Endothelial cell of umbilical vein (primary cell): ENCODE results near the gene SP3.

Experiments used
- EZH2 ChIP-seq: IDR thresholded peaks from 2 replicates; pipeline ENCODE4 v1.6.1; 2012; ENCODE audit warnings: borderline replicate concordance, low read depth, mild to moderate bottlenecking, moderate library complexity, low read length, inconsistent platforms; ENCODE audit not compliant: severe bottlenecking
- MYC ChIP-seq: IDR thresholded peaks from one replicate; pipeline ENCODE4 v1.6.1; 2011; ENCODE audit warnings: mild to moderate bottlenecking, low read depth, low read length
- POLR2A ChIP-seq: IDR thresholded peaks from 2 replicates; pipeline ENCODE4 v1.6.1; 2012; ENCODE audit warnings: low read depth, mild to moderate bottlenecking, control low read depth, low read length
- POLR2AphosphoS5 ChIP-seq: IDR thresholded peaks from 2 replicates; pipeline ENCODE4 v1.6.1; 2012; ENCODE audit warnings: low read depth, mild to moderate bottlenecking, control low read depth, low read length, moderate library complexity; ENCODE audit not compliant: insufficient read depth
- TF ChIP-seq, protein P1 (sequence below), 2 donors: IDR thresholded peaks; 1 replicate in 1 of 2; 2 replicates in 1 of 2; pipeline ENCODE4 v1.5.1; 2011; ENCODE audit warnings: low read length in 2 of 2, mild to moderate bottlenecking in 2 of 2, moderate library complexity in 2 of 2, control low read depth in 1 of 2, inconsistent platforms in 1 of 2, low read depth in 1 of 2; ENCODE audit not compliant: insufficient read depth in 1 of 2; ENCODE audit errors: extremely low read depth in 1 of 2
- TF ChIP-seq, protein P2 (sequence below): IDR thresholded peaks from 2 replicates; pipeline ENCODE4 v1.6.1; 2011; ENCODE audit not compliant: insufficient read depth, insufficient read length

DNA sequence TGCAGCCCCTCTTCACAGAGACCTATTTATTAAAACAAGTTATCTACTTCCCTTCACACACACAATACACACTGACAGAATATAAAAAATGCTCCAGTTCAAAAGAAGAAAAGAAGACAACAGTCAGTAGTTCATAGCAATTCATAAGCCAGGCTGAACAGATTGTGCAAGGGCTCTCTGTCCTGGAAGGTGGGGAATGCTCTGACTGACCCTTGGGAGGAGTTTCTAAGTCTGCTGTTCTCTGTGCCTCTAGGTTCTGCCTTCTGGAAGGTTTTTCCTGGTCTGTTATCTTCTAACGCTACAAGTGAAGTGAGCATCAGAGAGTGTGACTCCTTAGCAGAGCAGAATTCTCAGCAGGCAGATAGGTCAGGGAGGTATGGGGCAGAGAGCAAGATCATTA lies 35.7 kb downstream of the SP3 start:
- TF ChIP-seq, protein P1, sequence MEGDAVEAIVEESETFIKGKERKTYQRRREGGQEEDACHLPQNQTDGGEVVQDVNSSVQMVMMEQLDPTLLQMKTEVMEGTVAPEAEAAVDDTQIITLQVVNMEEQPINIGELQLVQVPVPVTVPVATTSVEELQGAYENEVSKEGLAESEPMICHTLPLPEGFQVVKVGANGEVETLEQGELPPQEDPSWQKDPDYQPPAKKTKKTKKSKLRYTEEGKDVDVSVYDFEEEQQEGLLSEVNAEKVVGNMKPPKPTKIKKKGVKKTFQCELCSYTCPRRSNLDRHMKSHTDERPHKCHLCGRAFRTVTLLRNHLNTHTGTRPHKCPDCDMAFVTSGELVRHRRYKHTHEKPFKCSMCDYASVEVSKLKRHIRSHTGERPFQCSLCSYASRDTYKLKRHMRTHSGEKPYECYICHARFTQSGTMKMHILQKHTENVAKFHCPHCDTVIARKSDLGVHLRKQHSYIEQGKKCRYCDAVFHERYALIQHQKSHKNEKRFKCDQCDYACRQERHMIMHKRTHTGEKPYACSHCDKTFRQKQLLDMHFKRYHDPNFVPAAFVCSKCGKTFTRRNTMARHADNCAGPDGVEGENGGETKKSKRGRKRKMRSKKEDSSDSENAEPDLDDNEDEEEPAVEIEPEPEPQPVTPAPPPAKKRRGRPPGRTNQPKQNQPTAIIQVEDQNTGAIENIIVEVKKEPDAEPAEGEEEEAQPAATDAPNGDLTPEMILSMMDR (IDR thresholded peaks at IDR 0.05; ENCODE audit: extremely low read depth in 1 of 2, insufficient read depth in 1 of 2, low read depth in 1 of 2, low read length in 2 of 2) = no peak
- no peak for TF ChIP-seq POLR2A
- TF ChIP-seq, protein P2, sequence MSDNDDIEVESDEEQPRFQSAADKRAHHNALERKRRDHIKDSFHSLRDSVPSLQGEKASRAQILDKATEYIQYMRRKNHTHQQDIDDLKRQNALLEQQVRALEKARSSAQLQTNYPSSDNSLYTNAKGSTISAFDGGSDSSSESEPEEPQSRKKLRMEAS = no peak
- no peak for TF ChIP-seq POLR2AphosphoS5
- no peak for TF ChIP-seq EZH2
- TF ChIP-seq MYC = no peak
